HEK293 (cell line): Measurements from ENCODE around the gene SOX9.

ENCODE experiments used
- FEZF1 ChIP-seq: fragments of 450-650 bp; formaldehyde crosslinking; IDR thresholded peaks from 2 replicates; pipeline ENCODE4 v1.5.1; 2016; ENCODE audit warnings: missing biosample characterization, missing genetic modification characterization
- HOXA7 ChIP-seq: sonication (generic); formaldehyde crosslinking; IDR thresholded peaks from 2 replicates; pipeline ENCODE4 v1.8.1; 2022; ENCODE audit warnings: missing genetic modification reagents, borderline replicate concordance
- KLF10 ChIP-seq: fragments of 450-650 bp; IDR thresholded peaks from 2 replicates; pipeline ENCODE4 v1.5.1; 2018; ENCODE audit warnings: missing biosample characterization, mild to moderate bottlenecking, missing genetic modification characterization
- SCRT1 ChIP-seq: fragments of 450-650 bp; formaldehyde crosslinking; IDR thresholded peaks from 2 replicates; pipeline ENCODE4 v1.5.1; 2016; ENCODE audit warnings: missing biosample characterization, missing genetic modification characterization, borderline replicate concordance
- SP7 ChIP-seq: fragments of 450-650 bp; formaldehyde crosslinking; IDR thresholded peaks from 2 replicates; pipeline ENCODE4 v1.5.1; 2016; ENCODE audit warnings: missing biosample characterization, missing genetic modification characterization
- ZIC2 ChIP-seq: fragments of 450-650 bp; formaldehyde crosslinking; IDR thresholded peaks from 2 replicates; pipeline ENCODE4 v1.5.1; 2016; ENCODE audit warnings: missing biosample characterization, missing genetic modification characterization
- ZNF174 ChIP-seq: fragments of 450-650 bp; formaldehyde crosslinking; IDR thresholded peaks from 2 replicates; pipeline ENCODE4 v1.5.0; 2017; ENCODE audit warnings: missing biosample characterization, mild to moderate bottlenecking, missing genetic modification characterization
- ZNF214 ChIP-seq: fragments of 450-650 bp; formaldehyde crosslinking; IDR thresholded peaks from 2 replicates; pipeline ENCODE4 v1.5.1; 2017; ENCODE audit warnings: missing biosample characterization, mild to moderate bottlenecking, missing genetic modification characterization, borderline replicate concordance
- ZNF404 ChIP-seq: fragments of 450-650 bp; formaldehyde crosslinking; IDR thresholded peaks from 2 replicates; pipeline ENCODE4 v1.5.1; 2017; ENCODE audit warnings: missing biosample characterization, missing genetic modification characterization
- ZNF426 ChIP-seq: fragments of 450-650 bp; formaldehyde crosslinking; IDR thresholded peaks from 2 replicates; pipeline ENCODE4 v1.5.1; 2017; ENCODE audit warnings: missing biosample characterization, missing genetic modification characterization, mild to moderate bottlenecking, inconsistent platforms, moderate library complexity
- ZNF623 ChIP-seq: fragments of 450-650 bp; formaldehyde crosslinking; IDR thresholded peaks from 2 replicates; pipeline ENCODE4 v1.5.1; 2016; ENCODE audit warnings: missing biosample characterization, missing genetic modification characterization
- ZNF624 ChIP-seq: fragments of 450-650 bp; formaldehyde crosslinking; IDR thresholded peaks from 2 replicates; pipeline ENCODE4 v1.5.1; 2017; ENCODE audit warnings: missing biosample characterization, missing genetic modification characterization
- ZNF664 ChIP-seq: fragments of 450-650 bp; formaldehyde crosslinking; IDR thresholded peaks from 2 replicates; pipeline ENCODE4 v1.5.1; 2016; ENCODE audit warnings: missing biosample characterization, missing genetic modification characterization
- ZNF707 ChIP-seq: fragments of 450-650 bp; formaldehyde crosslinking; IDR thresholded peaks from 2 replicates; pipeline ENCODE4 v1.5.1; 2016; ENCODE audit warnings: missing biosample characterization, missing genetic modification characterization
- ZNF768 ChIP-seq: fragments of 450-650 bp; formaldehyde crosslinking; IDR thresholded peaks from 2 replicates; pipeline ENCODE4 v1.5.1; 2018; ENCODE audit warnings: missing biosample characterization, mild to moderate bottlenecking, missing genetic modification characterization
- ZNF776 ChIP-seq: fragments of 450-650 bp; formaldehyde crosslinking; IDR thresholded peaks from 2 replicates; pipeline ENCODE4 v1.5.0; 2017; ENCODE audit warnings: missing biosample characterization, missing genetic modification characterization, borderline replicate concordance
- ZNF791 ChIP-seq: fragments of 450-650 bp; formaldehyde crosslinking; IDR thresholded peaks from 2 replicates; pipeline ENCODE4 v1.5.1; 2016; ENCODE audit warnings: missing biosample characterization, missing genetic modification characterization
- ZNF837 ChIP-seq: fragments of 450-650 bp; formaldehyde crosslinking; IDR thresholded peaks from 2 replicates; pipeline ENCODE4 v1.5.1; 2016; ENCODE audit warnings: missing biosample characterization, missing genetic modification characterization
- ZNF843 ChIP-seq: fragments of 450-650 bp; formaldehyde crosslinking; IDR thresholded peaks from 2 replicates; pipeline ENCODE4 v1.5.1; 2016; ENCODE audit warnings: missing biosample characterization, missing genetic modification characterization
- ZSCAN30 ChIP-seq: fragments of 450-650 bp; IDR thresholded peaks from 2 replicates; pipeline ENCODE4 v1.5.1; 2018; ENCODE audit warnings: missing biosample characterization, mild to moderate bottlenecking, missing genetic modification characterization, moderate library complexity
- TF ChIP-seq, protein P1 (sequence below): fragments of 450-650 bp; formaldehyde crosslinking; IDR thresholded peaks from 2 replicates; pipeline ENCODE4 v1.5.1; 2017; ENCODE audit warnings: missing biosample characterization, missing genetic modification characterization
- TF ChIP-seq, protein P2 (sequence below): fragments of 450-650 bp; formaldehyde crosslinking; conservative IDR thresholded peaks from 2 replicates; pipeline ENCODE4 v1.5.1; 2016; ENCODE audit warnings: low read depth, missing biosample characterization, missing genetic modification characterization
- TF ChIP-seq, protein P3 (sequence below): fragments of 450-650 bp; formaldehyde crosslinking; IDR thresholded peaks from 2 replicates; pipeline ENCODE4 v1.5.1; 2016; ENCODE audit warnings: missing biosample characterization, missing genetic modification characterization, low read depth
- TF ChIP-seq, protein P4 (sequence below): fragments of 450-650 bp; formaldehyde crosslinking; IDR thresholded peaks from 2 replicates; pipeline ENCODE4 v1.5.1; 2016; ENCODE audit warnings: missing biosample characterization, missing genetic modification characterization
- TF ChIP-seq, protein P5 (sequence below): fragments of 450-650 bp; formaldehyde crosslinking; IDR thresholded peaks from 2 replicates; pipeline ENCODE4 v1.5.1; 2016; ENCODE audit warnings: missing biosample characterization, missing genetic modification characterization, low read depth

Gene SOX9

DNA sequence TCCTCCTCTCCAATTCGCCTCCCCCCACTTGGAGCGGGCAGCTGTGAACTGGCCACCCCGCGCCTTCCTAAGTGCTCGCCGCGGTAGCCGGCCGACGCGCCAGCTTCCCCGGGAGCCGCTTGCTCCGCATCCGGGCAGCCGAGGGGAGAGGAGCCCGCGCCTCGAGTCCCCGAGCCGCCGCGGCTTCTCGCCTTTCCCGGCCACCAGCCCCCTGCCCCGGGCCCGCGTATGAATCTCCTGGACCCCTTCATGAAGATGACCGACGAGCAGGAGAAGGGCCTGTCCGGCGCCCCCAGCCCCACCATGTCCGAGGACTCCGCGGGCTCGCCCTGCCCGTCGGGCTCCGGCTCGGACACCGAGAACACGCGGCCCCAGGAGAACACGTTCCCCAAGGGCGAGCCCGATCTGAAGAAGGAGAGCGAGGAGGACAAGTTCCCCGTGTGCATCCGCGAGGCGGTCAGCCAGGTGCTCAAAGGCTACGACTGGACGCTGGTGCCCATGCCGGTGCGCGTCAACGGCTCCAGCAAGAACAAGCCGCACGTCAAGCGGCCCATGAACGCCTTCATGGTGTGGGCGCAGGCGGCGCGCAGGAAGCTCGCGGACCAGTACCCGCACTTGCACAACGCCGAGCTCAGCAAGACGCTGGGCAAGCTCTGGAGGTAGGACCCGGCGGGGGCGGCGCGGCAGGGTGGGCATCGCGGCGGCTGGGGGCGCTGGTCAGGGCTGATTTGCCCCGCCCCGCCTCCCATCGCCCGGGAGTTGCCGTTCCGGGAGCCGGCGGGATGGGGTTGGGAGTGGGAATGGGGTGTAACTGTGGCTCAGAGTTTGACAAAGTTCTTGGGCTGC lies 567 bp downstream of the SOX9 start (continued):
- TF ChIP-seq ZNF623 (no peak), KLF10 (no peak), SP7 (tag by site-specific recombination) (peak; percentile 54; the same call in 1 of the 2 replicates), ZNF214 (tag by site-specific recombination) (no peak), HOXA7 (CRISPR knock-in tag) (no peak), ZSCAN30 (tag by site-specific recombination) (0 out of 2 replicates have a peak, but pooled peaks have one; percentile 34), ZNF174 (tag by site-specific recombination) (no peak), ZNF768 (tag by site-specific recombination) (no peak), ZNF426 (tag by site-specific recombination) (no peak), ZNF624 (tag by site-specific recombination) (no peak), ZNF791 (tag by site-specific recombination) (no peak), ZNF837 (tag by site-specific recombination) (no peak), ZNF707 (tag by site-specific recombination) (no peak), SCRT1 (no peak), ZNF664 (no peak), ZNF776 (no peak), FEZF1 (tag by site-specific recombination) (no peak), ZNF843 (tag by site-specific recombination) (no peak), ZIC2 (tag by site-specific recombination) (peak; percentile 79), ZNF404 (tag by site-specific recombination) (no peak)
- TF ChIP-seq, protein P1, sequence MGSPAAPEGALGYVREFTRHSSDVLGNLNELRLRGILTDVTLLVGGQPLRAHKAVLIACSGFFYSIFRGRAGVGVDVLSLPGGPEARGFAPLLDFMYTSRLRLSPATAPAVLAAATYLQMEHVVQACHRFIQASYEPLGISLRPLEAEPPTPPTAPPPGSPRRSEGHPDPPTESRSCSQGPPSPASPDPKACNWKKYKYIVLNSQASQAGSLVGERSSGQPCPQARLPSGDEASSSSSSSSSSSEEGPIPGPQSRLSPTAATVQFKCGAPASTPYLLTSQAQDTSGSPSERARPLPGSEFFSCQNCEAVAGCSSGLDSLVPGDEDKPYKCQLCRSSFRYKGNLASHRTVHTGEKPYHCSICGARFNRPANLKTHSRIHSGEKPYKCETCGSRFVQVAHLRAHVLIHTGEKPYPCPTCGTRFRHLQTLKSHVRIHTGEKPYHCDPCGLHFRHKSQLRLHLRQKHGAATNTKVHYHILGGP (tag by site-specific recombination), result no peak
- TF ChIP-seq, protein P2, sequence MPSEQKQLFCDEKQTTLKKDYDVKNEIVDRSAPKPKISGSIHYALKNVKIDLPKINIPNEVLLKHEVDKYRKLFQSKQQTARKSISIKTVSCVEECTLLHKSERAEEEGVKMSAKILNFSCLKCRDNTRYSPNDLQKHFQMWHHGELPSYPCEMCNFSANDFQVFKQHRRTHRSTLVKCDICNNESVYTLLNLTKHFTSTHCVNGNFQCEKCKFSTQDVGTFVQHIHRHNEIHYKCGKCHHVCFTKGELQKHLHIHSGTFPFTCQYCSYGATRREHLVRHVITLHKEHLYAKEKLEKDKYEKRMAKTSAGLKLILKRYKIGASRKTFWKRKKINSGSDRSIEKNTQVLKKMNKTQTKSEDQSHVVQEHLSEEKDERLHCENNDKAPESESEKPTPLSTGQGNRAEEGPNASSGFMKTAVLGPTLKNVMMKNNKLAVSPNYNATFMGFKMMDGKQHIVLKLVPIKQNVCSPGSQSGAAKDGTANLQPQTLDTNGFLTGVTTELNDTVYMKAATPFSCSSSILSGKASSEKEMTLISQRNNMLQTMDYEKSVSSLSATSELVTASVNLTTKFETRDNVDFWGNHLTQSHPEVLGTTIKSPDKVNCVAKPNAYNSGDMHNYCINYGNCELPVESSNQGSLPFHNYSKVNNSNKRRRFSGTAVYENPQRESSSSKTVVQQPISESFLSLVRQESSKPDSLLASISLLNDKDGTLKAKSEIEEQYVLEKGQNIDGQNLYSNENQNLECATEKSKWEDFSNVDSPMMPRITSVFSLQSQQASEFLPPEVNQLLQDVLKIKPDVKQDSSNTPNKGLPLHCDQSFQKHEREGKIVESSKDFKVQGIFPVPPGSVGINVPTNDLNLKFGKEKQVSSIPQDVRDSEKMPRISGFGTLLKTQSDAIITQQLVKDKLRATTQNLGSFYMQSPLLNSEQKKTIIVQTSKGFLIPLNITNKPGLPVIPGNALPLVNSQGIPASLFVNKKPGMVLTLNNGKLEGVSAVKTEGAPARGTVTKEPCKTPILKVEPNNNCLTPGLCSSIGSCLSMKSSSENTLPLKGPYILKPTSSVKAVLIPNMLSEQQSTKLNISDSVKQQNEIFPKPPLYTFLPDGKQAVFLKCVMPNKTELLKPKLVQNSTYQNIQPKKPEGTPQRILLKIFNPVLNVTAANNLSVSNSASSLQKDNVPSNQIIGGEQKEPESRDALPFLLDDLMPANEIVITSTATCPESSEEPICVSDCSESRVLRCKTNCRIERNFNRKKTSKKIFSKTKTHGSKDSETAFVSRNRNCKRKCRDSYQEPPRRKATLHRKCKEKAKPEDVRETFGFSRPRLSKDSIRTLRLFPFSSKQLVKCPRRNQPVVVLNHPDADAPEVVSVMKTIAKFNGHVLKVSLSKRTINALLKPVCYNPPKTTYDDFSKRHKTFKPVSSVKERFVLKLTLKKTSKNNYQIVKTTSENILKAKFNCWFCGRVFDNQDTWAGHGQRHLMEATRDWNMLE (tag by site-specific recombination), result no peak
- TF ChIP-seq, protein P3, sequence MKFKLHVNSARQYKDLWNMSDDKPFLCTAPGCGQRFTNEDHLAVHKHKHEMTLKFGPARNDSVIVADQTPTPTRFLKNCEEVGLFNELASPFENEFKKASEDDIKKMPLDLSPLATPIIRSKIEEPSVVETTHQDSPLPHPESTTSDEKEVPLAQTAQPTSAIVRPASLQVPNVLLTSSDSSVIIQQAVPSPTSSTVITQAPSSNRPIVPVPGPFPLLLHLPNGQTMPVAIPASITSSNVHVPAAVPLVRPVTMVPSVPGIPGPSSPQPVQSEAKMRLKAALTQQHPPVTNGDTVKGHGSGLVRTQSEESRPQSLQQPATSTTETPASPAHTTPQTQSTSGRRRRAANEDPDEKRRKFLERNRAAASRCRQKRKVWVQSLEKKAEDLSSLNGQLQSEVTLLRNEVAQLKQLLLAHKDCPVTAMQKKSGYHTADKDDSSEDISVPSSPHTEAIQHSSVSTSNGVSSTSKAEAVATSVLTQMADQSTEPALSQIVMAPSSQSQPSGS (tag by site-specific recombination), result no peak
- TF ChIP-seq, protein P4, sequence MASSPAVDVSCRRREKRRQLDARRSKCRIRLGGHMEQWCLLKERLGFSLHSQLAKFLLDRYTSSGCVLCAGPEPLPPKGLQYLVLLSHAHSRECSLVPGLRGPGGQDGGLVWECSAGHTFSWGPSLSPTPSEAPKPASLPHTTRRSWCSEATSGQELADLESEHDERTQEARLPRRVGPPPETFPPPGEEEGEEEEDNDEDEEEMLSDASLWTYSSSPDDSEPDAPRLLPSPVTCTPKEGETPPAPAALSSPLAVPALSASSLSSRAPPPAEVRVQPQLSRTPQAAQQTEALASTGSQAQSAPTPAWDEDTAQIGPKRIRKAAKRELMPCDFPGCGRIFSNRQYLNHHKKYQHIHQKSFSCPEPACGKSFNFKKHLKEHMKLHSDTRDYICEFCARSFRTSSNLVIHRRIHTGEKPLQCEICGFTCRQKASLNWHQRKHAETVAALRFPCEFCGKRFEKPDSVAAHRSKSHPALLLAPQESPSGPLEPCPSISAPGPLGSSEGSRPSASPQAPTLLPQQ, result no peak
- TF ChIP-seq, protein P5, sequence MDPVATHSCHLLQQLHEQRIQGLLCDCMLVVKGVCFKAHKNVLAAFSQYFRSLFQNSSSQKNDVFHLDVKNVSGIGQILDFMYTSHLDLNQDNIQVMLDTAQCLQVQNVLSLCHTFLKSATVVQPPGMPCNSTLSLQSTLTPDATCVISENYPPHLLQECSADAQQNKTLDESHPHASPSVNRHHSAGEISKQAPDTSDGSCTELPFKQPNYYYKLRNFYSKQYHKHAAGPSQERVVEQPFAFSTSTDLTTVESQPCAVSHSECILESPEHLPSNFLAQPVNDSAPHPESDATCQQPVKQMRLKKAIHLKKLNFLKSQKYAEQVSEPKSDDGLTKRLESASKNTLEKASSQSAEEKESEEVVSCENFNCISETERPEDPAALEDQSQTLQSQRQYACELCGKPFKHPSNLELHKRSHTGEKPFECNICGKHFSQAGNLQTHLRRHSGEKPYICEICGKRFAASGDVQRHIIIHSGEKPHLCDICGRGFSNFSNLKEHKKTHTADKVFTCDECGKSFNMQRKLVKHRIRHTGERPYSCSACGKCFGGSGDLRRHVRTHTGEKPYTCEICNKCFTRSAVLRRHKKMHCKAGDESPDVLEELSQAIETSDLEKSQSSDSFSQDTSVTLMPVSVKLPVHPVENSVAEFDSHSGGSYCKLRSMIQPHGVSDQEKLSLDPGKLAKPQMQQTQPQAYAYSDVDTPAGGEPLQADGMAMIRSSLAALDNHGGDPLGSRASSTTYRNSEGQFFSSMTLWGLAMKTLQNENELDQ (tag by site-specific recombination), result no peak
